Ascending aorta (tissue), 2 donors: ENCODE measurements around the gene AMD1. TPM values are rescaled to one million over a fixed set of nuclear protein-coding genes. Genes with fewer than 3 reads are reported as not detected.
A peak's percentile ranks its signal among the peaks of the same experiment; 100 is the strongest.
"Not testable (repeated sequence)": the region's sequence is repeated elsewhere in the genome, so short reads cannot be mapped to it uniquely, and the experiment has no call there.

ENCODE experiments used
- DNase-seq, 2 donors: peaks; one replicate each; pipeline ENCODE4 v3.0.0-alpha.2; 2019; ENCODE audit warnings: low spot score in 2 of 2
- H3K27ac ChIP-seq, 2 donors: fragments of 200-600 bp; sonication (generic); one replicate each; pipeline ENCODE4 v1.5.1; 2016 to 2017; ENCODE audit warnings: mild to moderate bottlenecking in 1 of 2
- H3K27me3 ChIP-seq: fragments of 200-600 bp; sonication (generic); one replicate; pipeline ENCODE4 v1.5.1; 2017
- H3K36me3 ChIP-seq, 2 donors: fragments of 200-600 bp; sonication (generic); one replicate each; pipeline ENCODE4 v1.5.1; 2016
- H3K4me1 ChIP-seq, 2 donors: fragments of 200-600 bp; sonication (generic); one replicate each; pipeline ENCODE4 v1.5.1; 2016 to 2017; ENCODE audit warnings: mild to moderate bottlenecking in 1 of 2
- H3K4me3 ChIP-seq, 2 donors: fragments of 200-600 bp; sonication (generic); one replicate each; pipeline ENCODE4 v1.5.1; 2016 to 2017; ENCODE audit warnings: mild to moderate bottlenecking in 1 of 2
- H3K9me3 ChIP-seq, 2 donors: fragments of 200-600 bp; sonication (generic); one replicate each; pipeline ENCODE4 v1.5.1; 2016
- CTCF ChIP-seq, 3 experiments: fragments of 200-600 bp in 2 of 3; fragments of 450-650 bp in 1 of 3; sonication (generic) in 2 of 3; IDR thresholded peaks; one replicate each; pipeline ENCODE4 v1.5.1; 2016 to 2019; ENCODE audit warnings: antibody characterized with exemption in 3 of 3, mild to moderate bottlenecking in 1 of 3, moderate library complexity in 1 of 3
- intact Hi-C: fragments of 100-400 bp; cut with DNase I; formaldehyde crosslinking; loops from one replicate; pipeline ENCODE4 v1.15.1; 2023
- total RNA-seq: library from RNA; depleted of rRNA; stranded (reverse); fragments of >200 nt; gene quantifications from one replicate; pipeline ENCODE4 v1.1.0, GENCODE V29; 2016

The AMD1 gene
- 19.1 TPM for total RNA-seq

- peak; percentile 95 to 99 for DNase-seq
- Histone ChIP-seq H3K27ac (peak within 1 kb of the TSS; percentile 95 to 96), H3K4me1 (peaks cover 0 to 21% of the 10 kb centered on the region in 2 donors), H3K9me3 (no peaks in the 10 kb centered on the region), H3K27me3 (no peaks in the 10 kb centered on the region), H3K36me3 (no peaks in the 10 kb centered on the region), H3K4me3 (peak within 1 kb of the TSS; percentile 81 to 95)
- no peak for TF ChIP-seq CTCF (IDR thresholded peaks at IDR 0.05)
- intact Hi-C loops, result loop anchor here (1.0 to 10.0 kb wide), 6 partner anchors 59 to 1179 kb away; partner anchors contain the start of genes AK9, CDK19, FIG4 and GTF3C6
These were observed at the start of gene AMD1 for GRCh38 chr6:110873981-110874879. AMD1 (plus strand) TSS chr6:110874785; CDS start chr6:110875106, 321 bp downstream.

DNA sequence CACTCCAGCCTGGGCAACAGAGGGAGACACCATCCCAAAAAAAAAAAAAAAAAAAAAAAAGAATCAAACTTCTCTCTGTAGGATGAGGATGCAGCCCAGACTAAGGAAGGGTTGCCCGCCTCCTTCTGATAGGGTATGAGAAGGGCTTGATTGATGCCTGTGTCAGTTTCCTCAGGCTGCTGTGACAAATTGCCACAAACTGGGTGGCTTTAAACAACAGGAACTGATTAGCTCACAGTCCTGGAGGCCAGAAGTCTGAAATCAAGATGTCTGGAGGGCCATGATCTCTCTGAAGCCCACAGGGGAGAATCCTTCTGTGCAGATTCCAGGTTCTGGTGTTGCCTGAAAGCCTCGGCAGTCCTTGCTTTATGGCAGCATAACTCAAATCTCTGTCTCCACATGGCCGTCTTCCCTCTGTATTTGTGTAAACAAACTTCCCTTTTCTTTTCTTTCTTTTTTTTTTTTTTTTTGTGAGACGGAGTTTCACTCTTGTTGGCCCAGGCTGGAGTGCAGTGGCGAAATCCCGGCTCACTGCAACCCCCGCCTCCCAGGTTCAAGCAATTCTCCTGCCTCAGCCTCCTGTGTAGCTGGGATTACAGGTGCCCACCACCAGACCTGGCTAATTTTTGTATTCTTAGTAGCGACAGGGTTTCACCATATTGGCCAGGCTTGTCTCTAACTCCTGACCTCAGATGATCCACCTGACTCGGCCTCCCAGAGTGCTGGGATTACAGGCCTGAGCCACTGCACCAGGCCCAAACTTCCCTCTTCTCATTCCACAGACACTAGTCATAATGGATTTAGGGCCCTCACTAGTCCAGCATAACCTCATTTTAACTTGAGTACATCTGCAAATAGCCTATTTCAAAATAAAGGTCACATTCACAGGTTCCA, 48.1 kb upstream of the AMD1 start:
- Histone ChIP-seq H3K36me3 (no peaks in the 10 kb centered on the region), H3K4me3 (no peak overlapping the region), H3K9me3 (no peaks in the 10 kb centered on the region), H3K27ac (no peak overlapping the region), H3K4me1 (peaks cover 0 to 3% of the 10 kb centered on the region in 2 donors), H3K27me3 (no peaks in the 10 kb centered on the region)
- no peak for TF ChIP-seq CTCF (IDR thresholded peaks at IDR 0.05)
- no peak for DNase-seq
- intact Hi-C loops, result no loop called here

GRCh38 chr6:110828396-110828795, 46.2 kb upstream of the AMD1 start:
- no peak for DNase-seq

DNA sequence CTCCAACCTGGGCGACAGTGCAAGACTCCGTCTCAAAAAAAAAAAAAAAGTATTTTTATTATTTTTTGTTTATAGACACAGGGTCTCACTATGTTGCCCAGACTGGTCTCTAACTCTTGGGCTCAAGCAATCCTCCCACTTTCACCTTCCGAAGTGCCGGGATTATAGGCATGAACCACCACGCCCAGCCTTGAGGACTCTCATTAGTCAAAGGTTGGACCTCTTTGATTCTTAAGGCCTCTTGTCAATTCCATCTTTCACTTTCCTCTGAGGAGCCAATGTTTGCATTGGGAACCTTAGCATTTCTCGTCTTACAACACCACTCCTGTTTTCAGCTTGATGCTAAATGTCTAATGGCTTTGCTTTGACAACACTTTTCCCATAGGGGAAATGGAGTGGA, 43.2 kb upstream of the AMD1 start:
- no peak for DNase-seq
- no peak for TF ChIP-seq CTCF (IDR thresholded peaks at IDR 0.05)
- Histone ChIP-seq H3K27ac (no peak overlapping the region), H3K4me3 (no peak overlapping the region), H3K27me3 (no peaks in the 10 kb centered on the region), H3K4me1 (no peaks in the 10 kb centered on the region), H3K9me3 (no peaks in the 10 kb centered on the region), H3K36me3 (no peaks in the 10 kb centered on the region)
- intact Hi-C loops, result no loop called here

More at GRCh38 chr6:110828396-110828795, 46.2 kb upstream of the AMD1 start:
- H3K36me3 ChIP-seq, result no peaks in the 10 kb centered on the region
- H3K27ac ChIP-seq, result no peak overlapping the region
- no peaks in the 10 kb centered on the region for H3K9me3 ChIP-seq
- no peaks in the 10 kb centered on the region for H3K4me1 ChIP-seq
- TF ChIP-seq CTCF (IDR thresholded peaks at IDR 0.05), result no peak
- no peaks in the 10 kb centered on the region for H3K27me3 ChIP-seq
- no peak overlapping the region for H3K4me3 ChIP-seq
- intact Hi-C loops, result no loop called here

GRCh38 chr6:110833831-110834230, 40.8 kb upstream of the AMD1 start:
- intact Hi-C loops, result no loop called here
- no peak overlapping the region for H3K27ac ChIP-seq
- H3K4me1 ChIP-seq, result no peaks in the 10 kb centered on the region
- H3K9me3 ChIP-seq, result no peaks in the 10 kb centered on the region
- H3K4me3 ChIP-seq, result no peak overlapping the region
- DNase-seq, result no peak
- no peaks in the 10 kb centered on the region for H3K36me3 ChIP-seq
- H3K27me3 ChIP-seq, result no peaks in the 10 kb centered on the region
- TF ChIP-seq CTCF (IDR thresholded peaks at IDR 0.05), result no peak

DNA sequence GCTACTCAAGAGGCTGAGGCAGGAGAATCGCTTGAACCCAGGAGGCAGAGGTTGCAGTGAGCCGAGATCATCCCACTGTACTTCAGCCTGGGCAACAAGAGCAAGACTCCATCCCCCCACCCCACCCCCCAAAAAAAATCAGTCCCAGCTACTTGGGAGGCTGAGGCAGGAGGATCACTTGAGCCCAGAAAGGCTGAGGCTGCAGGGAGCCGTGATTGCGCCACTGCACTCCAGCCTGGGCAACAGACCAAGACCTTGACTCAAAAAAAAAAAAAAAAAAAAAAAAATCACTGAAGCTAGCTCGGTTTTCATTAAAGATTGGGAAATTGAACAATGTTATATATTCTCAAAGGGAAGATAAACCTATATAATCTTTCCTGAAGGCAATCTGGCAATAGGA, 38.8 kb upstream of the AMD1 start:
- peak in 1 of 2 donors; percentile 13 for DNase-seq
- H3K4me1 ChIP-seq, H3K27me3 ChIP-seq, H3K4me3 ChIP-seq, intact Hi-C loops, H3K9me3 ChIP-seq, H3K36me3 ChIP-seq, H3K27ac ChIP-seq: not testable (repeated sequence)
